HS-27A (cell line): ENCODE data around the gene JMY.
"Not testable (repeated sequence)": the region's sequence is repeated elsewhere in the genome, so short reads cannot be mapped to it uniquely, and the experiment has no call there.

Experiments
- DNase-seq: peaks from one replicate; pipeline ENCODE4 v3.0.0-alpha.2; 2012; ENCODE audit warnings: low read depth, missing footprints

The JMY gene

DNA sequence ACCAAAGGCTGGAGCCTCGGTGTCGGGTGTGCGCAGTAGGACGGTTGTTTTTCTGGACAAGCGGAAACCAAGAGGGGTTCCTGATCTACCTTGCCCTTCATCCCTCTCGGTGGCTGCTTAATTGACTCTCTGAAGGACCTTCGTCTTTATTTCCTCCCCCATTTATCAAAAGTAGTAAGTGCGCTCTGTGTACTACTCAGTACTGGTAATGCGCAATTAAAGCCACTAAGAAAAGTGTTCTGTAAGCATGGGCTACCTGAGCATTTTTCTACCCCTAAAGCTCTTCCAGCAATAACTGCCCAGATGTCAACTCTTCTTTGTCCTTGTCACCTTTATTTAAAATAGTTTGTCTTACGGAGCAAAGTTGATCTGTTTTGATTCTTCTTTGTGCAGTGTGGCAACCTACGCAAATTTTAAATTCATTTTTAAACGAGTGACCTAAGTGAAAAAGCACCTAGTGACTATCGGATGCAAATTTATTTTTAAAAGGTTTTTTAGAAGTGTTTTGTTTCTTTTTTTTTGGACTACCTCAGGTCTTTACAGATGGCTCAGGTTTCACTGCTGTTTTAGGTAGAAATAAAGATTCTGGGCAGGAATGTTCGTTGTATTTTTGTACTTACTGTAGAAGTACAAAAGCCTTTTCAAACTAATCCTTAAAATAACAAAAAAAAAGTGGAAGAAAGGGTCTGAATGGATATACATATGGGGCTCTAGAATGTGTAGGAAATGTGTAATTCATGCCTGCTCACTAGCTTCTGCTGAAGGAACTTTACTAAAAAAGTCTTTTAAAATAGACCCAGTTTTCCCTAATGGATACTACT, 2.0 kb downstream of the JMY start:
- no peak for DNase-seq

DNA sequence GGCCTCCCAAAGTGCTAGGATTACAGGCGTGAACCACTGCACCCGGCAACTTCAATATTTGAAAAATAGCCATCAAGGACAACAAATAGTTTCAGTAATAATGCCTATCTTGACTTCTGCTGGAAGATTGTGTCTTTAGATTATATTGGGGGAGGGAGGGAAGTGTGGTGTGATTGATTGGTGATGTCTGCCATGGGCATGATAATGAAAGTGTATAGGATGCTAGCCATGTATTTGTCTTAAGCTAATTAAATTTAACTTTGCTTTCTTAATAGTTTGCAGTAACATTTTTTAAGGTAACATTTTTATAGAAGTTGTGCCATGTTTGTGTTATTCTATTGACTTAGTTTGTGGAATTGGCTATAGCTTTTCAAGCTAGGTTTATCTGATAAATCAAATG, 4.6 kb downstream of the JMY start:
- DNase-seq: no peak

GRCh38 chr5:79241535-79241979, 5.6 kb downstream of the JMY start:
- no peak for DNase-seq

- no peak for DNase-seq
These were observed 6.5 kb downstream of the JMY start for GRCh38 chr5:79242242-79243039.

DNA sequence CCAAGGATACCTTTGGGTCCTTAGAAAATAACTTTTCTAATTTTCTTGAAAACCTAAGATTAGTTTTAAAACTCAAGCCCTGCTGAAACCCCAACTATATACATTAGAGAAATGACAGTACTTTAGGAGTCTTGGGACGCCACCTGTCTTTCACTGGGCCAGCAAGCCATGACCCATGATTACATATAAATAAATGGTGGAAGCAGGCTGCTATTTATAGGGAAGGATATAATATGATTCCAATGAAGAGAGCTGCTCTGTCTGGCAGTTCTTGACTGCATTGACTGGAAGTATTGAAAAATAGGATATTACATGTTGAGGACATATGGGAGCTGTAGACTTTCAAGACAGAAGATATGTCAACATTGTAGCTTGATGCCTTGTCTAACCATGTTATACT, 7.3 kb downstream of the JMY start:
- no peak for DNase-seq

DNA sequence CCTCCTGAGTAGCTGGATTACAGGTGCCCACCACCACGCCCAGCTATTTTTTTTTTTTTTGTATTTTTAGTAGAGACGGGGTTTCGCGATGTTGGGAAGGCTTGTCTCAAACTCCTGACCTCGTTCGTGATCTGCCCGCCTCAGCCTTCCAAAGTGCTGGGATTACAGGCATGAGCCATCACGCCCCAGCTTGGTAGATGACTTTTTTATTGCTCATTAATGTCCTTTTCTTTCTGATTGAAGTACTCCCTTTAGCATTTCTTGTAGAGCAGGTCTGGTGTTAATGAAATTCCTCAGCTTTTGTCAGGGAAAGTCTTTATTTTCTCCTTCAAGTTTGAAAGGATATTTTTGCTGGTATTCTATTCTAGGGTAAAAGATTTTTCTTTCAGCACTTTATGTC, 18.1 kb downstream of the JMY start:
- DNase-seq: not testable (repeated sequence)

GRCh38 chr5:79255786-79256557, 20.0 kb downstream of the JMY start:
- no peak for DNase-seq

DNA sequence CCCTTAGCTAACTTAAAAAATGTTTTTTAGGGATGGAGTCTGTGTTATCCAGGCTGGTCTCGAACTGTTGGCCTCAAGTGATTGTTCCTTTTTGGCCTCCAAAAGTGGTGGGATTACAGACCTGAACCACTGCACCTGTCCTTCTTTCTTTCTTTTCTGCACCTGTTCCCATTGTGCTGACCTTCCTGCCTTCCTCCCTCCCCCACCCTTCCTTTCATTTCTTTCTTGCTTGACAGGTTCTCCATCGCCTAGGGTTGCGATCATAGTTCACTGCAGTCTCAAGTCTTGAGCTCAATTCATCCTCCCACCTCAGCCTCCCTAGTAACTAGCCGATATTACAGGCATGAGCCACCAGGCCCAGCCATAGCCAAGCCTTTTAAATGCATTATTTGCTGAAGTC, 20.6 kb downstream of the JMY start:
- no peak for DNase-seq

DNA sequence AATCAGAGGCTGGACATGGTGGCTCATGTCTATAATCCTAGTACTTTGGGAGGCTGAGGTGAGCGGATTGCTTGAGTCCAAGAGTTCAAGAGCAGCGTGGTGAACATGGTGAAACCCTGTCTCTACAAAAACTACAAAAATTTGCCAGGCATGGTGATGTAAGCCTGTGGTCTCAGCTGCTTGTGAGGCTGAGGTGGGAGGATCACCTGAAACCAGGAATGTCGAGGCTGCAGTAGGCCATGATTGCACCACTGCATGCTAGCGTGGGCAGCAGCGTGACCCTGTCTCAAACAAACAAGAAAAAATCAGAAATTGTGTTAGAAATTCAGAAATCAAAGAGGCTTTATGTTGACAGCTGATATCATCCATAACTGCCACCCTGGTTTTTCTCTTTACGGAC, 21.4 kb downstream of the JMY start:
- no peak for DNase-seq

DNA sequence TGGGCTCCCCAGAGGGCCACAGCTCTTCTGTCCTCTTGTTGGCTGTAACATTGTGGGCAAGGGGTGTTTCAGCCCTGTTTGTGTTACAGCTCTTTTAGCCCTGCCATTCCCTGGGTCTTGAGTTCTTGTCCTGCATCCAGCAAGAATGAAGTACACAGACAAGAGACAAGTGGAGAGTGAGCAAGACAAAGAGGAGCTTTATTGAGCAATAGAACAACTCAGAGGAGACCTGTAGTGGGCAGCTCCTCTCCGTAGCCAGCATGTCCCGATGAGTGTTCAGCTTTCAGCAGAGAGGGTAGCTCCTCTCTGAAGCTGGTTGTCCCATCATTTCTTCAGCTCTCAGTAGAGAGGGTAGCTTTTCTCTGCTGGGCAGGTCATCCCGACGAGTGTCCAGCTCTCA, 22.9 kb downstream of the JMY start:
- no peak for DNase-seq

- no peak for DNase-seq
These were observed 23.5 kb downstream of the JMY start for GRCh38 chr5:79259383-79259782.

DNA sequence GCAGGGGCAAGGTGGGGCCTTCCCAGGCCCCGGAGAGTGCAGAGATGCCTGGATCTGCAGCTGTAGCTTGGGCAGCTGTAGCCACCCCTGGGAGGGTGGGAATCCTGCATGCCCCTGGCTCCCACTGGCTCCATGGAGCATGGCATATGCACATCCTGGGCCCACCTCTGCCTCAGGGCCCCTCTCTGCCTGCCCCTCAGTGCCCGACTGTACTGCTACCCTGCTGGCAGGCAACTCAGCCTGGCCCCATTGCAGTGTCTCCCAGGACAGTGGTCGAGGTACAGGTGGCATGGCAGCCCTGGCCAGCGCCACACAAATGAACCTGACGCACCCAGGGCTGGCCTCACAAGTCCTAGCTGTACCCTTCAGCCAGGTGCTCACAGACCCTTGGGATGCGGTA, 23.9 kb downstream of the JMY start:
- DNase-seq: no peak

DNA sequence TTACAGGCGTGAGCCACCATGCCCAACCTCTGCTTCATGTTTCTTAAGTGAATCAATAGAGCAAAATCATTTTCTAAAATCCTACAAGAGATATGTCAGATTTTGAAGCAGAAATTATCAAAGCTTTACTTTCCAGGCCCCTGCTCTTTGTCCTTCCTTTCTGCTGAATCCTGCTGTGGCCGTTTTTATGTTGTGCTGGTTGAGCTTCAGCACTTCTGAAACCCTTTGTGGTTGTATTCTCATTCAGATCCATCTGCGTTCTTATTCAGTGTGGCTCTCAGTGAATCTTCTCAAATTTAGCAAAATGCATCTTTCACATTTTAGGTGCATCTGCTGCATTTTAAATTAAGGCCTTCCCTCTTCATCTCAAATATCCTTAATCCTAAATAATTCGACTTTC, 26.0 kb downstream of the JMY start:
- no peak for DNase-seq

GRCh38 chr5:79263290-79263689, 27.4 kb downstream of the JMY start:
- no peak for DNase-seq

GRCh38 chr5:79267180-79267579, 31.2 kb downstream of the JMY start:
- DNase-seq: no peak

GRCh38 chr5:79269733-79270166, 33.8 kb downstream of the JMY start:
- no peak for DNase-seq

DNA sequence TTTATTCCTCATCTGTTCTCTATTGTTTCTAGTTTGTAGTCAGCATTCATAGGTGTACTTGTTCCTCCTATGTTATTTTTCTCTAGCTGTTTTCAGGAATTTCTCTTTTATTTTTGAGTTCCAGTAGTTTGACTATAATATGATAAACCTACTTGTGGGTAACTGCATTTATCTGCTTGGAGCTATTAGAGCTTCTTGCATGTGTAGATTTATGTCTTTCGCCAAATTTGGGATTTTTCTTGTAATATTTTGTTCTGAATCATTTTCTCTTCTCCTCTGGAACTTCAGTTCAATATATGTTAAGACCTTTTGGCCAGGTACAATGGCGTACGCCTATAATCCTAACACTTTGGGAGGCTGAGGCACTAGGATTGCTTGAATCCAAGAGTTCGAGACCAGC, 37.4 kb downstream of the JMY start:
- no peak for DNase-seq

- DNase-seq: no peak
These were observed 48.9 kb downstream of the JMY start for GRCh38 chr5:79284846-79285245.

DNA sequence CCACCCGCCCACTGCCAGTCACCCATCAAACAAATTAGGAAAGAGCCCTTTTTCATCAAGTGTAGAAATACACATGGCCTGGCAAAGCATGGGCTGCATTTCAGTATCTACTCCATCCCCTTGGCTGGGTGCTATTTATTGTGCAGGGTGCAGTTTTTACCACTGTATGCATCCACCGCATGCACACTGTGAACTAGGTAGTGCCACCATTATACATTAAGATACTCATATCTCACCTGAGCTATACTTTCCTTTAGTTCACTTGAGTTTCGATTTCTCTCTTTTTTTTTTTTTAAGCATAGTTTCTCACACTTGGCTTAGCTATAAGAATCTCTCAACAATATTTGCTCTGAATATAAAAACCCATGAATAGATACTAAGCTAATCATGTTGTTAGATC, 49.4 kb downstream of the JMY start:
- no peak for DNase-seq

DNA sequence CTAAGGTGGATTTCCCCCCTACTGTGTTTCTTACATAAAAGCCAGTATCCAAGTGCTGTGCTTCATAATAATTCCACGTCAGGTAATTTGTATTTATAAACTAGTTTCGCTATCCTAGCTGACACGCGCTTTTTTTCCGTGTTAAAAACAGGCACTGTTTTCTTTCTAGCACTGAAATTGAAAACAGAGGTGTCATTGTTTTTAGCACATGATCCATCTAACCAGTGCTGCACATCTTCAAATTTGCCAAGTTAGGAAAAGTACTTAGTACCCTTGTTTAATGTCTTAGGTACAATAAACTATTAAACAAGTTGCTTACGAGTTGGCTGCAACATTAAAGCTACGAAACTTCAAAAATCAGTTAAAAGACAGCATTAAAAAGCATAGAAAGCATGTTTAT, 49.9 kb downstream of the JMY start:
- DNase-seq: no peak

DNA sequence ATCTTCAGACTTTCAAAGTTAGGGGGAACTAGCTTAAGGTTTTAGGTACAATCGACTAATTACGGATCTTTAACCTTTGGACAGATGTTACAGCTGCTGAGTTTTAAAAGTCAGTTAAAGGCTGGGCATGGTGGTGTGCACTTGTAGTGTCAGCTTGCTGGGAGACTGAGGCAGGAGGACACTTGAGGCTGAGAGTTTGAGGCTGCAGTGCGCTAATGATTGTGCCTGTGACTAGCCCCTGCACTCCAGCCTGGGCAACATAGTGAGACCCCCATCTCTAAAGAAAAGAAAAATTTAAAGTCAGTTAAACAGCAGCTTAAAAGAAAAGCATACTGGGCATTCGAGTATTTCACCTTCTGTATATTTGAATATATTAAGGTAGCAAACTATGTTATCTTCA, 51.4 kb downstream of the JMY start:
- DNase-seq: no peak

- no peak for DNase-seq
These were observed 52.0 kb downstream of the JMY start for GRCh38 chr5:79287907-79288306.

- DNase-seq: no peak
These were observed 59.1 kb downstream of the JMY start for GRCh38 chr5:79295029-79295428.
